ENCODE data around the gene CNKSR3.

CNKSR3 gene

GRCh38 chr6:154478021-154478700 lies 32.3 kb downstream of the CNKSR3 start:
- no peak for DNase-seq

GRCh38 chr6:154476494-154476893 lies 34.0 kb downstream of the CNKSR3 start:
- no peak for DNase-seq

- no peak for DNase-seq
Measured at GRCh38 chr6:154474648-154475428, 35.6 kb downstream of the CNKSR3 start.

GRCh38 chr6:154473324-154473723 lies 37.2 kb downstream of the CNKSR3 start:
- no peak for DNase-seq

- DNase-seq = no peak
Measured at GRCh38 chr6:154471609-154472362, 38.7 kb downstream of the CNKSR3 start.

DNA sequence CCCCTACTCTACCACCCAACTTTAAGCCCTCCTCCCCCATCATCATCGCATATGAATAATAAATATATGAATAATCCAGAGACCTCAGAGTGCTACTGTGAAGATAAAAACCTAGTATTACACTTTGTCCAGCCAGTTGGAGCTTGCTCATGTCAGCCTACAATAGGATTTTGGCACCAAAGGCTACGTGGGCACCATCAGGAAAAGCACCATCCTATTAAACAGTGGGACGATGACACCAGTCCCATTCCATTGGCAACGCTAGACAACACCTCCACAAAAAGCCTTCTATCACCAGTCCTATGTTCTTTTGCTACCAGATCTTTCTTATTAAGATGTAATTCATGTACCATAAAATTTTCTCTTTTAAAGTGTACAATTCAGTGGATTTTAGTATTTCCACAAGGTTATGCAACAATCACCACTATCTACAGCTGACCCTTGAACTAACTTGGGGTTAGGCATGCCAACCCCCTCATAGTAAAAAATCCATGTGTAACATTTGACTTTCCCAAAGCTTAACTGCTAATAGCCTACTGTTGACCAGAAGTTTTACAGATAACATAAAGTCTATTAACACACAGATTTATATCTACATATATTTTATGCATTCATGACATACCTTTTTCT lies 41.1 kb downstream of the CNKSR3 start:
- DNase-seq = no peak

- DNase-seq = no peak
Measured at GRCh38 chr6:154468760-154469159, 41.7 kb downstream of the CNKSR3 start.

DNA sequence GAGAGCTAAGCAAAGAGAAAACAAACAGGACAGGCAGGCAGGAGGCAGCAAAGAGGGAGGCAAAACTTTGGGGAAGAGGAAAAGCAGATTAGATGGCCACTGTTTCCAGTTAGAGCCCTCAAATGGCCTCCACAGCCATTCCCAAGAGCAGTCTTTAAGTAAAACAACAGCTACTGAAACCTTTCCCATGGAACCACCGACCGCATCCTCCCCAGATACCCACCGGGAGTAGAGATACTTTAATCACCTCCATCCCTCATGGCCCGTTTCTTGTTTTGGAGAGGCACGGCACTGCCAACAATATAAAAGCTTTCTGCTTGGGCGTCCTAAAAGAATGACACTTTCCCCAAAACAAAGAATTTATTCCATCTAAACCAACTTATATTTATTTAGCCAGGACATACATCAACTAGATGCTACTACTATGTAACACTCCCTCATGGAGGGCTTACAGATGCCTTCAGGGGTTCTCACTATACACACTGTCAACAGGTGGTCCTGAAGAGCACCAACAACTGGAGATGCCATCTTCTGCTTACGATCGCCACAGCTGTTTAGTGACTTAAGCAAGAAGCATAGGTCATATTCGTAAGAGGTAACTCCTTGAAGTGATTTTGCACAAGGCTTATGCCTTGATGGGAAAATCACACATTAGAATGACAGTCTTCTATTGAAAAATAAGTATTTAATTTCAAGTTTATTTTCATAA lies 43.4 kb downstream of the CNKSR3 start:
- no peak for DNase-seq

GRCh38 chr6:154466139-154466538 lies 44.3 kb downstream of the CNKSR3 start:
- no peak for DNase-seq

DNA sequence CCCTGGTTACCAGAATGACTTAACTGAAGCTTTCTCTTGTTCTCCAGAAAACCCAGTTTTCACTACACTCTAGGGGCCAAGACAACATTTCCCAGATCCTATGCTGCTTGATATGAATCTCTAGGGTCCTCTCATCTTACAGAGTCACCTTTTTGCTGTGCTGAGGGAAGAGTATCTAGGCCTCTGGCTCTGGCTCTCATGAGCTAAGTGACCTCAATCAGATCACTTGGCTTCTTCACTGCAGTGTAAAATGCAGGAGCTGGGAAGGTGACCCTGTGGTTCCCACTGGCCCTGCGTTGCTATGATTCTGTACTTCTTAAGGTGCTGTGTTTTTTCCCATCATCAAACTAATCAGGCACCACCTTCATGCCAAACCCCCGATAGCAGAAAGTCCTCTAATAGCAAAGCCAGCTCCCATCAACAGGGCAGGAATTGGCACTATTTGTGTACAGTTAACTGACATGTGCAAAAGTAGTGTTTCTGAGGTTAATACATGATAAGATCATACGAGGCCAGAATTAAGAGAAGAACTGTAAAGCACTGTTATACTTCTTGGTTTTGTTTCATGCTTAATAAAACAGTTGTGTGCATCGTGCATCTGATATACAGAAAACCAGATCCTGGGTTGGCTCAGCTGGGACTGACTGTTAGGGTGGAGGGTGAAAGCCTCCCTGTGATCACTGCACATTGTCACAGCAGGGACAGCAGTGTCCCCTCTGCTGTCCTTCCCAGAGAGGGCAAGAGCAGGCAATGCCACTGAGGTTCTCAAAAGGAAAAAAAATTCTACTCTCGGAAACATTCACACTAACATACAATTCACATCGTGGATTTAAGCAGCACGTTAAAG lies 46.7 kb downstream of the CNKSR3 start:
- no peak for DNase-seq

DNA sequence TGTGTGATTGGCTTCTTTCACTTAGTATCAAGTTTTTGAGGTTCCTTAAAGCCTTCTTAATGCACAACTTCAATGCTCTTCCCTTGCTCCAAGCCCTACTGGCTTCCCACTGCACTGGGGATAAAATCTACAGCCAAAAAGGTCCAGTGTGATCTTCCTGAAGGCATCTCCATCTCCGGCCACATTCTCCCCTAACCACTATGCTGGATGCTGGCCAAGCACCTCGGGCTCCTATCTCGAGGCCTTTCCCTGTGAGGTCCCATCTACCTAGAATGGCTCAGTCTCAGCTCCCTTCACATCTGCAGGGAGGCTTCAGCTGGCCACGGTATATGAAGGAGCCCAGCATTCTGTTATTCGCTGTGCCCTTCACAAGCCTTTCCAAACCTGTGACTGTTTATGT lies 48.1 kb downstream of the CNKSR3 start:
- no peak for DNase-seq

DNA sequence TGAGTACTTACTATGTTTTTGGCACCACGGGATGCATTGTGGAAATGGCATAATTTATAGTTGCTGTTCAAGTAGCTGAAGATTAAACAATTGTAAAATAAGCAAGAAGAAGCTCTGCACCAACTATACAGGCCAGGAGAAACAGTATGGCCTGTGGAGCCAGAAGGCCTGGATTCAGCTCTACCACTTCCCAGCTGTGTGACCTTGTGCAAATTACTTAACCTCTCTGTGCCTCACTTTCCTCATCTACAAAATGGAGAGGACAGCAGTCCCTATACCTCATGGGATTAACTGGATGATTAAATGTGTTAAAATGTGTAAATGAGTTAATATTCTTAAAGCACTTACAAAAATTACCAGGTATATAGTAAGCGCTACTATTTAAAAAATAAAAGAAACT lies 49.1 kb downstream of the CNKSR3 start:
- no peak for DNase-seq

- no peak for DNase-seq
Measured at GRCh38 chr6:154460306-154461071, 50.0 kb downstream of the CNKSR3 start.

GRCh38 chr6:154459513-154459912 lies 51.0 kb downstream of the CNKSR3 start:
- DNase-seq = no peak

DNA sequence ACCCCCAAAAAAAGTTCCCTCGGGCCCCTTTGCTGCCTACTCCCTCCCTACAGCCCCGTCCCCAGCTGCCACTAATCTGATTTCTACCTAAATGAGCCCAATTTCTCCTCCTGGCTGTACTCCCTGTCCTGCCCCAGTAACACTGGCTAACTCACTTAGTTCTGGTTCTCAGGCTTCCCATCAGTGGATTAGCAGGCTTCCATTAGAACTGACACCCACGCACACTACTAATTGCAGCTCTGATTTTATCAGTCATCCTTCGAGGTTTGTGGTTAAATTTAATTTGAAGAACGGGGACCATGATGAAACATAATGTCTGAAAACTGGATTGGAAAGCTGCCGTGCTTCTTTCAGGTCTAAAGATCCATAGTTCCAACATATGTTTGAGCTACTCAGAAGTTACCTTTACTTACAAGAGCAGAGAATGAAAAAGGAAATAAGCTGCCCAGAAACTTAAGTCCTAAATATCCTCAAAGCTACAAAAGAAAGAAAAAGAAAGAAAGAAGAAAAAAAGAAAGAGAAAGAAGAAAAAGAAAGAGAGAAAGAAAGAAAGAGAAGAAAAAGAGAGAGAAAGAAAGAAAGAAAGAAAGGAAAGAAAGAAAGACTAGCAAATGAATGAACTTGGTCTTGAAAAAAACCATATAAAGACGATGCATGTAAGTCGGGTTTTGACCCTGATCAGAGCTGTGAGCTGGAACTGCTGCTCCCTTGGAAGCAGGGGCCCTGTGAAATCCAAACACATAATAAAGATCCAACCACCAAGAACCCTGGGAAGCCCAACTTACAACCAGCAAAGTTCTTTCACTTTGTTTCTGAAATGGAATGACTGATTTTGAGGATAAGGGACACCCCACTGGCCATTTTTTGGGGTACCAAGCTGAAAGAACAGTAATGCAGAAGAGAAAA lies 51.7 kb downstream of the CNKSR3 start:
- DNase-seq = no peak

DNA sequence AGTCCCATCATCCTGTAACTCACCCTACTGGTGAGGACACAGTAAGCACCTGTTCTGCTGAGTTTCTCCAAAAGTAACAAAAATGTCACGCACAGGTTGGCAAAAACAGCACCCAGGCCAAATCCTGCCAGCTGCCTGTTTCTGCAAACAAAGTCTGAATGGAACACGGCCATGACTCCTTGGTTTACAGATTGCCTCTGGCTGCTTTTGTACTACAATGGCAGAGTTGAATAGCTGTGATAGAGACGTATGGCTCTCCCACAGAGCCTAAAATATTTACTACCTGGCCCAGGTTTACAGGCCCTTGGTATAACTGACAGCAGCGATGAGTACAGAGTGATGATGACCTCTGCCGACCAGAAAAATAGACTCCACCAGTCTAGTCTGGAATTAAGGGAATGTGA lies 52.6 kb downstream of the CNKSR3 start:
- no peak for DNase-seq

- DNase-seq = no peak
Measured at GRCh38 chr6:154457046-154457713, 53.3 kb downstream of the CNKSR3 start.

- DNase-seq = no peak
Measured at GRCh38 chr6:154453329-154453728, 57.2 kb downstream of the CNKSR3 start.

DNA sequence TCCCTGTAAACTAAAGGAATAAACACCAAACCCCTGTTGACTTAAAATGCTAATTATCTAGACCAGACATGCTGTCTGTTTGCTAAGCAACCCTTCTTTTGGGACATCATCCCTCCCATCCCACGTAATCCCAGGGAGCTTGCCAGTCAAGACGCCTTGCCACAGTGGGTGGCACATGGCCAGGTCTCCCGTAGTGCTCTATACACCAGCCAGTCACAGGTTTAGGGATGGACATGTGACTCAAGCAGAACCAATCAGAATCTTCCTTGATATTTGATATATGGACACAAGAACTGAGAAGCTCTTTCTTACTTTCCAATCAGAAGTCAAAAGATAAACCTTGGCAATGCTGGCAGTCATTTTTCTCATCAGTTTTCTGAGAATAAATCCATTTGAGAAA lies 60.0 kb downstream of the CNKSR3 start:
- DNase-seq = no peak

Data from KG1 (cell line).